T-helper 17 cell (primary cell): ENCODE results near the gene KLF6. TPM values are rescaled to one million over a fixed set of nuclear protein-coding genes. Genes with fewer than 3 reads are reported as not detected.
"Not testable (repeated sequence)": the region's sequence is repeated elsewhere in the genome, so short reads cannot be mapped to it uniquely, and the experiment has no call there.

Experiments used
- ATAC-seq: fragments of 150-1000 bp; cut with Tn5 transposase; 2 replicates; pipeline ENCODE4 v1.10.0; 2021; ENCODE audit warnings: mild to moderate bottlenecking, moderate library complexity
- DNase-seq, 3 donors: peaks; one replicate each; pipeline versions ENCODE4 v3.0.0 to v3.0.0-alpha.2; 2020 to 2021
- H3K9me3 ChIP-seq: one replicate; pipeline ENCODE4 v1.7.0; 2013; ENCODE audit warnings: low read length, mild to moderate bottlenecking; ENCODE audit not compliant: control insufficient read depth, poor library complexity, severe bottlenecking
- H3K27ac Mint-ChIP-seq: one replicate; pipeline ENCODE4 v1.8.0; 2022; ENCODE audit warnings: mild to moderate bottlenecking, moderate library complexity, mixed read lengths
- H3K27me3 Mint-ChIP-seq: one replicate; pipeline ENCODE4 v1.8.0; 2022; ENCODE audit warnings: mixed read lengths
- H3K36me3 Mint-ChIP-seq: one replicate; pipeline ENCODE4 v1.8.0; 2022; ENCODE audit warnings: low read depth, mixed read lengths
- H3K4me1 Mint-ChIP-seq: one replicate; pipeline ENCODE4 v1.8.0; 2022; ENCODE audit warnings: mild to moderate bottlenecking, mixed read lengths
- H3K4me3 Mint-ChIP-seq: one replicate; pipeline ENCODE4 v1.8.0; 2022; ENCODE audit warnings: mild to moderate bottlenecking, moderate library complexity, mixed read lengths
- total RNA-seq, 4 donors: library from RNA in 2 of 4; stranded (reverse) in 2 of 4; gene quantifications; one replicate each; pipeline ENCODE4 v1.2.3 and lab custom pipeline; 2022 to 2026

The KLF6 gene
- total RNA-seq, 2 donors from 2014 or later = 1,918 to 2,317 TPM

GRCh38 chr10:3747984-3748383, 37.0 kb downstream of the KLF6 start:
- Mint-ChIP-seq H3K27me3 (no peaks in the 10 kb centered on the region), H3K27ac (no peak overlapping the region), H3K36me3 (no peaks in the 10 kb centered on the region), H3K4me3 (no peak overlapping the region), H3K4me1 (peaks cover 8% of the 10 kb centered on the region)
- no peak for DNase-seq
- ATAC-seq = no peak
- no peaks in the 10 kb centered on the region for H3K9me3 ChIP-seq

GRCh38 chr10:3747248-3747960, 37.6 kb downstream of the KLF6 start:
- H3K27me3 Mint-ChIP-seq = no peaks in the 10 kb centered on the region
- DNase-seq (no peak), ATAC-seq (no peak)
- peaks cover 11% of the 10 kb centered on the region for H3K4me1 Mint-ChIP-seq
- no peaks in the 10 kb centered on the region for H3K36me3 Mint-ChIP-seq
- H3K27ac Mint-ChIP-seq = no peak overlapping the region
- no peak overlapping the region for H3K4me3 Mint-ChIP-seq
- H3K9me3 ChIP-seq = no peaks in the 10 kb centered on the region

GRCh38 chr10:3746634-3747033, 38.4 kb downstream of the KLF6 start:
- no peak for DNase-seq
- ATAC-seq = no peak
- no peaks in the 10 kb centered on the region for H3K27me3 Mint-ChIP-seq
- H3K9me3 ChIP-seq = no peaks in the 10 kb centered on the region
- no peak overlapping the region for H3K27ac Mint-ChIP-seq
- H3K4me1 Mint-ChIP-seq = peaks cover 18% of the 10 kb centered on the region
- H3K4me3 Mint-ChIP-seq = no peak overlapping the region
- H3K36me3 Mint-ChIP-seq = no peaks in the 10 kb centered on the region

- no peak for ATAC-seq
- H3K9me3 ChIP-seq = no peaks in the 10 kb centered on the region
- Mint-ChIP-seq H3K36me3 (no peaks in the 10 kb centered on the region), H3K27me3 (no peaks in the 10 kb centered on the region), H3K4me3 (no peak overlapping the region), H3K4me1 (peaks cover 22% of the 10 kb centered on the region), H3K27ac (no peak overlapping the region)
- DNase-seq = no peak
These were observed 39.5 kb downstream of the KLF6 start for GRCh38 chr10:3745521-3745920.

GRCh38 chr10:3741688-3742461, 43.1 kb downstream of the KLF6 start:
- DNase-seq = no peak
- H3K27me3 Mint-ChIP-seq = no peaks in the 10 kb centered on the region
- no peaks in the 10 kb centered on the region for H3K9me3 ChIP-seq
- peak; percentile 47 for ATAC-seq
- H3K27ac Mint-ChIP-seq = peak overlapping the region; percentile 85
- no peaks in the 10 kb centered on the region for H3K36me3 Mint-ChIP-seq
- peak overlapping the region; percentile 84 for H3K4me3 Mint-ChIP-seq
- peaks cover 24% of the 10 kb centered on the region for H3K4me1 Mint-ChIP-seq

- Mint-ChIP-seq H3K27me3 (no peaks in the 10 kb centered on the region), H3K27ac (no peak overlapping the region), H3K36me3 (no peaks in the 10 kb centered on the region), H3K4me3 (peak overlapping the region; percentile 36), H3K4me1 (peaks cover 24% of the 10 kb centered on the region)
- peak; percentile 33 for ATAC-seq
- no peaks in the 10 kb centered on the region for H3K9me3 ChIP-seq
- no peak for DNase-seq
These were observed 44.7 kb downstream of the KLF6 start for GRCh38 chr10:3740157-3740871.

- no peaks in the 10 kb centered on the region for H3K27me3 Mint-ChIP-seq
- no peak for ATAC-seq
- no peaks in the 10 kb centered on the region for H3K9me3 ChIP-seq
- no peak overlapping the region for H3K4me3 Mint-ChIP-seq
- H3K4me1 Mint-ChIP-seq = peaks cover 23% of the 10 kb centered on the region
- H3K27ac Mint-ChIP-seq = peak overlapping the region; percentile 78
- DNase-seq = no peak
- no peaks in the 10 kb centered on the region for H3K36me3 Mint-ChIP-seq
These were observed 46.1 kb downstream of the KLF6 start for GRCh38 chr10:3738855-3739350.

- Mint-ChIP-seq H3K27me3 (no peaks in the 10 kb centered on the region), H3K4me3 (no peak overlapping the region), H3K27ac (no peak overlapping the region), H3K4me1 (peaks cover 23% of the 10 kb centered on the region), H3K36me3 (no peaks in the 10 kb centered on the region)
- H3K9me3 ChIP-seq = no peaks in the 10 kb centered on the region
- ATAC-seq (no peak), DNase-seq (no peak)
These were observed 47.1 kb downstream of the KLF6 start for GRCh38 chr10:3737864-3738263.

- no peaks in the 10 kb centered on the region for H3K36me3 Mint-ChIP-seq
- no peaks in the 10 kb centered on the region for H3K27me3 Mint-ChIP-seq
- DNase-seq (no peak), ATAC-seq (no peak)
- H3K9me3 ChIP-seq = no peaks in the 10 kb centered on the region
- peaks cover 5% of the 10 kb centered on the region for H3K4me1 Mint-ChIP-seq
- H3K4me3 Mint-ChIP-seq = no peak overlapping the region
- H3K27ac Mint-ChIP-seq = no peak overlapping the region
These were observed 49.8 kb downstream of the KLF6 start for GRCh38 chr10:3735175-3735574.

- H3K36me3 Mint-ChIP-seq = no peaks in the 10 kb centered on the region
- ATAC-seq = no peak
- H3K4me1 Mint-ChIP-seq = peaks cover 3% of the 10 kb centered on the region
- no peaks in the 10 kb centered on the region for H3K9me3 ChIP-seq
- no peak overlapping the region for H3K27ac Mint-ChIP-seq
- H3K27me3 Mint-ChIP-seq = no peaks in the 10 kb centered on the region
- no peak overlapping the region for H3K4me3 Mint-ChIP-seq
- DNase-seq = no peak
These were observed 50.9 kb downstream of the KLF6 start for GRCh38 chr10:3734111-3734510.

- not testable (repeated sequence) for H3K9me3 ChIP-seq, ATAC-seq, H3K27ac Mint-ChIP-seq, H3K27me3 Mint-ChIP-seq, DNase-seq, H3K36me3 Mint-ChIP-seq, H3K4me3 Mint-ChIP-seq, H3K4me1 Mint-ChIP-seq
These were observed 52.8 kb downstream of the KLF6 start for GRCh38 chr10:3732183-3732582.

GRCh38 chr10:3729397-3729976, 55.5 kb downstream of the KLF6 start:
- no peaks in the 10 kb centered on the region for H3K4me1 Mint-ChIP-seq
- no peaks in the 10 kb centered on the region for H3K36me3 Mint-ChIP-seq
- DNase-seq (no peak), ATAC-seq (no peak)
- H3K4me3 Mint-ChIP-seq = no peak overlapping the region
- H3K27me3 Mint-ChIP-seq = no peaks in the 10 kb centered on the region
- no peak overlapping the region for H3K27ac Mint-ChIP-seq
- no peaks in the 10 kb centered on the region for H3K9me3 ChIP-seq

- H3K9me3 ChIP-seq = no peaks in the 10 kb centered on the region
- H3K4me1 Mint-ChIP-seq = no peaks in the 10 kb centered on the region
- ATAC-seq = no peak
- no peak for DNase-seq
- no peak overlapping the region for H3K4me3 Mint-ChIP-seq
- no peaks in the 10 kb centered on the region for H3K36me3 Mint-ChIP-seq
- H3K27ac Mint-ChIP-seq = no peak overlapping the region
- H3K27me3 Mint-ChIP-seq = no peaks in the 10 kb centered on the region
These were observed 56.4 kb downstream of the KLF6 start for GRCh38 chr10:3728563-3728962.
